HL-60 (cell line): ENCODE results near the gene DPH7.

Experiments used
- CTCF ChIP-seq: IDR thresholded peaks from one replicate; pipeline ENCODE4 v1.5.1; 2011; ENCODE audit warnings: low read length, control low read depth, inconsistent platforms; ENCODE audit not compliant: insufficient read depth
- GABPA ChIP-seq: IDR thresholded peaks from 2 replicates; pipeline ENCODE4 v1.6.1; 2012; ENCODE audit warnings: low read depth

GRCh38 chr9:137531099-137531765, 47.5 kb downstream of the DPH7 start:
- TF ChIP-seq CTCF (no peak), GABPA (no peak)
